Jurkat, Clone E6-1 (cell line): ENCODE measurements around the gene KCNIP4.

Source experiments
- DNase-seq: peaks from one replicate; pipeline ENCODE4 v3.0.0-alpha.2; 2011; ENCODE audit warnings: low read depth, low spot score
- H3K4me3 ChIP-seq: 2 replicates; pipeline ENCODE4 v1.5.1; 2011; ENCODE audit warnings: mild to moderate bottlenecking, low read length, control low read depth, moderate library complexity

The KCNIP4 gene

DNA sequence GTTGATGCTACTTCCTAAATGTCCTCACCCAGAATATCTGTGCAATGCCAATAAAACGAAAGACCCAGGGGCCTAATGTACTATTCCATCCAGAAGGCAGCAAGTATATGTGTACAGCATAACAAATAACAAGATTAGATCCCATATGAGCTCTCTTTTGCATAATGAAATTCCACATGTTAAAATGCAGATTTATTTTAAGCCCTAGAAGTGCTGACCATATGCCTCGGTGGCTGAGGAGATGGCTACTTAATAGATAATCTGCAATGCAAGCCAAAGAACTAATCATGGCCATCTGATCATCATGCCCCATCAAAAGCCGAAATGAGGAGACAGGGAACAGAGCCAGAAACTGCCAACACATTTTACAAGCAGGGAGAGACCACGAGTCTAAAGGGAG lies 293.5 kb downstream of the KCNIP4 start:
- no peak for DNase-seq
- no peak overlapping the region for H3K4me3 ChIP-seq

DNA sequence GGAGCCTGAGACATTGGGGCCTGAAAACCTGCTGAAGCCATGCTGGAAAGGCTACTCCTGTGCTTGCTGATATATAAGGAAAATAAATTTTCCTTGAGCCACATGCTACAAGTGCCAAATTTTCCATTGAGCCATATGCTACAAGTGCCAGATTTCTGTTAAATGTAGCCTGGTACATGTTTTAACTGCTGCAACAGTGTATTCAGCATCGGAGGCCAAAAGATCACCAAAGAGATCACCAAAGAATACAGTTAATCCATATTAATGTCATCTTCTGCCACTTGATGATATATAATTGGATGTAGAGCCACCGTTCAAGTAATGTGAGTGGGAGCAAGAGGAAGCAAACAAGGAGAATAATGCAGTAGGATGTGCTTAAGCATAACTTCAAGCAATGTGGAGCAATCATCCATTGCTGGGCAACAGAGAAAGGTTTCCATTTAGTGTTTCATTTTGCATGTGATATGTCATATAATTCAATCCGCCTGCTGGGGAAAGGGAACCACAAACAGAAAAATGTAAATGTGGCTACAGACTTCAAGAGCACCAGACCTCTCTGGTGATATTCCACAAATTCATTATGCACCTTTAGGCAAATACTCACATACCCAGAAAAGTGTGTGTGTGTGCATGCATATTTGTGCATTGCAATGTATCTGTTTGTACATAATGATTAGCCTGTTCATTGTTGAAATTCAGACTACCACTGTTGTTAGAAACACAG lies 295.9 kb downstream of the KCNIP4 start:
- no peak for DNase-seq
- no peak overlapping the region for H3K4me3 ChIP-seq

DNA sequence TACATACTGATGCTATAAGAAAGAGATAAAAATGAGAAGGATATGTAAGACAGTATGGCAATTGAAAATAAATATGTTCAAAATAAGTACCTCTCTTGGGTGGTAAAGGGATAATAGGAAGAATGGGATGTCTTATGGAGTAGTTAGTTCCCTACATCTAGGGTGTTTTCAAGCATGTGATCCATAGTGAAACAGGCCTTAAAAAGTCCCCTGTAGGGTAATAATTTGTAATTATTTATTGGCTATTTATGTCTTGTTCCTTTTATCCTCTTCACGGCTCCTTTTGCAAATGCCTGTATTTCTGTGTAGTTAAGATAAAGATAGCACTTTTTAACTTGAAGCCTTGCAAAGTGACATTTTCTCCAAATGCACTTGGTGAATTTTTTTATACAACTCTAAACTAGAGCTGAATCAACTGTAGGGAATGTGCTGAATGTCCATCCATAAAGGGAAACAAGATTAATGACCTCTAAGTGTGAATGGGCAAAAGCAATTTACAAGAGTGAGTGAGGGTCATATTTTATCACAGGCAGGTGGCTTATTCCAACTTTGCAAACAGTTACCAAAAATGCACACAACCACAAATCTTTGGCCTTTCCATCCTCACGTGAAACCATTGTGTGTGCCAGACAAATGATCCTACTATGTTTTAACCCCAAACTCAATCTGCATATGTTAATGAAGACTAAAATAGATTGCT lies 299.0 kb downstream of the KCNIP4 start:
- H3K4me3 ChIP-seq, result no peak overlapping the region
- no peak for DNase-seq

DNA sequence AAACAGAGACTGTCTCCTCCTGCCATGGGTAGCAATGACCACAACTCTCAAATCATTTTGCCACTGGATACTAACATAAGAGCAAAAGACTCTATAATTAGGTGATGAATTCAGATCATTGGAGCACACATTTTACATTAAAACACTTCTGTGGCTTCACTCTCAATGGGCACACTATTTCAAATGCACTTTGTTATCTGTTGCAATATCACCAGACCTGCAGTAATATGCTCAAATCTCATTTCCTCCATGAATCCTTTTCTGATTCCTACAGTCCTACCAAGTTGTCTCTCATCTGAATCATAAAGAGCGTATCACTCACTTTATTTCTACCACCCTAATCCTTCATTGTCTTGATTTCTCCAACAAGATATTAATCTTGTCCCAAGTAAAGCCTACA lies 302.8 kb downstream of the KCNIP4 start:
- H3K4me3 ChIP-seq, result no peak overlapping the region
- DNase-seq, result no peak

DNA sequence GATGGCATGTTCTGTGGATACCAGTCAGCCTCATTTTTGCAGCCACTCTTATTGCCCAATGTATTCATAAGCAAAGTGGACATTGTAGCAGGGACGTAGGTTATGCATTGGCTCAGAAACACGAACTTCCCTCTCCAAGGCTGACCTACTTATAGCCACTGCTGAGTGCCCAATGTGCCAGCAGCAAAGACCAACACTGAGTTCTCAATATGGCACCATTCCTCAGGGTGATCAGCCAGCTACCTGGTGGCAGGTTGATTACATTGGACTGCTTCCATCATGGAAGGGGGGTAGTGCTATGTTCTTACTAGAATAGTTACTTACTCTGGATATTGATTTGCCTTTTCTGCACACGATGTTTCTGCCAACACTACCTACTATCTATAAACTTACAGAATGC lies 306.9 kb downstream of the KCNIP4 start:
- DNase-seq, result no peak
- no peak overlapping the region for H3K4me3 ChIP-seq

DNA sequence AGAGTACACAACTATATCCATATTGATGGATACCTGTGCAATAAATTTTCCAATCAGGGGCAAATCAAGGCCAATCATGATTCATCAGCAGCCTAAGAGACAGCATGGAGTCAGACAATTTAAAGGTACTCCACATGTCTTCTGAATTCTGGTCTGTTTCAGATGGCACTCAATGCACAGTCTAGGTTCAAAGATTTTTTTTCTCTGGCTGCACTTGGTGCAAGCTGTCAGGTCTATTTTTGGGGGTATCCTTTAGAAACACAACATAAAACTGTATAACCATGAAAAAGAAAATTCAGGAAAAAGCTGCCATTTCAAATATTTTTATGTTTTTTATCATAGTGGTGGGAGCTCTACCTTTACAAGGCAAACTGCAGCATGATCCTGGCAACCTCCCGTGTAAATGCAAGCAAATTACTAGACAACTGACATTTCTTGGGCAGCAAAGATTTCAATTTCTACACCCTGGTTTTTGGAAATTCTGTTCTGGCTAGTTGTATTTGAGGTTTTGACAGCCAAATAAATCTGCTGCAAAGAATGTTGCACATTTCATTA lies 310.3 kb downstream of the KCNIP4 start:
- no peak for DNase-seq
- H3K4me3 ChIP-seq, result no peak overlapping the region

DNA sequence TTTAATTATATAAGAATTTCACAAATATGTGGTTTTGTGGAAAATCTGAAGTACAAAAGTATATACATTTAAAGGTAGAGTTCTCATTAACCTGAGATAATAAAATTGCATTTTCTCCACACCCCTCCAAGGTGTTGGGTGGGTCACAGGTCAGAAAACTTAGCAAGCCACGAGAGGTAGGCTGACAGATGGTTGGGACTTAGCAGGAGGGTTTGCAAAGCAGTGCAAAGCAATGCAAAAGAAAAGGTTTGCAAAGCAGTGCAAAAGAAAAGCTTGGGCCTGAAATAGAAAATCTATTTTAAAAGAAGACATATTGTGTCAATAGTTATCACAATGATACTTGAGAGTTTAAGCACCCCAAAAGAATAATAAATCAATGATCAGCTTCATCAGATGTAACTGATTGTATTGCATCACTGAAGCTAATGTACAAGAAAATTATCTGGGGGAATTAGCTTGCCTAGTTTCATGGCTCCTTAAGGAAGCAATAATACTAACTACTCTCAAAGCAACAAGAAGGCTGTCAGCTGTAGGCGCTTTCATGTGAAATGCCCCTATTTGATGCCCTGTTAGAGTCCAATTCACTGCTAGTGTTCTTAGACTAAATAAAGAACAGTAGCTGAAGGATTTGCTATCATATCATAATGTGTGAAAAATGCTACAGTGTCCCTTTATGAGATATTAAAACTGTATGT lies 319.5 kb downstream of the KCNIP4 start:
- DNase-seq, result no peak
- H3K4me3 ChIP-seq, result no peak overlapping the region

DNA sequence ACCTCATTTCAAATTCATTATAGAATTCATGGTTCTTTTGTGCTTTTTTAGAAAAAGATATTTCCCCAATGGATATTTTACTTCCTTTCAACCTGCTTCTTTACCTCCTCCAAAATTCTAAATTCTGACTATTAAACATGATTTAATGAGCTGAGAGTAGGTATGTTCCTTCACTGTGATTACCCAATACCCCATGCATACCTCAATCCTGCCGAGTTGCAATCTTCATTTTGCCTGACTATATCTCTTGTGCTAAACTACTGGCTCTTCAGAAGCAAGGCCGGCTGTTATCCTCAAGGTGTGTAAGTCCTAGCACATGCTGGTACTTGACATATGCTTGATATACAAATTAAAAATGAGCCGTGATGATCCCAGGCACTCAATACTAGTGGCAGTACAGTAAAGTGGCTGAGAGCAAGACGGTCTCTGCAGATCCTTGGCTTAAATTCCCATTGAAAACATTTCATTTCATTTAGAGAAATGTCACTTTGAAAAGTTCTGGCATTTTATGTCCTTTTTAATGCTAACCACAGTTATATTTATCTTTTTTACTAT lies 320.4 kb downstream of the KCNIP4 start:
- no peak overlapping the region for H3K4me3 ChIP-seq
- no peak for DNase-seq

DNA sequence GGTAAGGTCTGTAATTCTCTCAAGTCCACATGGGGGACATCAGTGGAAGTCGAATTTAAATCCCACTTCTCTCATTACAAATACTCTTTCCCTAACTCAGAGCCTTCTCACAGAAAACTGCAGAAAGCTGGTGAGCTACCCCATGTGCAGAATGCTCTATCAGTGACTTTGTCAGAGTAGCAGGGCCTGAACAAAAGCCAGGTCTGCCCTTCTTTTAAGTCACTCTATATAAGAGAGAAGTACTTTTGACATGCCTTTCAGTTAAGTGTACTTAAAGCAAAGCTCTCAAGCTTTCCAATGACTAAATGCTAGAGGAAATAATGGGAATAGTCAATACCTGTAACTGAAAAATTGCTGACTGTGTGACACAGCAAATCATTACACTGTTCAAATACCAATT lies 323.1 kb downstream of the KCNIP4 start:
- DNase-seq, result no peak
- H3K4me3 ChIP-seq, result no peak overlapping the region

DNA sequence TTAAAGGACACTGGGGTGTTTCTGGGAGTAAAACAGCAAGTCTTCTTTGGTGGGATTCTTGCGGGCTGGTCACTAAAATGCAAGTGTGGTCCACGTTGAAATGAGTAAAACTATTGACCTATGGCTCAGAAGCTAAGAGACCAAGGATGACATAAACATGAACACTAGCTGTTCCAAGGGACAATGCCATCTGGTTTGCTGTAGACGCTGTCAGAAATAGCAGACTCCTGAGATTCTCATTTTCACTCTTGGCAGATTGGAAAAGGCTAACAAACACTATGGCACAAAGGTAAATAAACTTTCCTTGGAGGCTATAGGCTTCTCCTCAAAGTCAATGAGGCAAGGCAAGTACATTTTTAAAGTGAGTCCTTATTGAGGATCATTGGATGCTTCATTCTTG lies 343.6 kb downstream of the KCNIP4 start:
- no peak for DNase-seq
- H3K4me3 ChIP-seq, result no peak overlapping the region

DNA sequence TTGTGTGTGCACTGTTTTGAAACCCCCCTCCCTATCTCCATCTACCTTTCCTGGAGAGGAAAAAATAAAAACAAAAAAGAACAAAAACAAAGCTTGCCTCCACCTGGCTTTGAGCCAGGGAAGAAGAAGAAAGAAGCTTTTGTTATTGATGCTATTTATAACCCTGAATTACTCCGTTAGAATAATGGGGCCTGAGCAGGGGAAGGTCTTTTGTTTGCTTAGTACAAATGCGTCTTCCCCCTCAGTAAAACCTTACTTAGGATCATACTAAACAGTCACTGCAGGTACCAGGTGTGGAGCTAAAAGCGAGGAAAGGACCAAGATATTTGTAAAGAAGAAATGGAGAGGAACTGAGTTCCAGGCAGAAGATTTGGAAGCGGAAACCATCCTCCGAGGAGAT lies 352.1 kb downstream of the KCNIP4 start:
- H3K4me3 ChIP-seq, result no peak overlapping the region
- no peak for DNase-seq

DNA sequence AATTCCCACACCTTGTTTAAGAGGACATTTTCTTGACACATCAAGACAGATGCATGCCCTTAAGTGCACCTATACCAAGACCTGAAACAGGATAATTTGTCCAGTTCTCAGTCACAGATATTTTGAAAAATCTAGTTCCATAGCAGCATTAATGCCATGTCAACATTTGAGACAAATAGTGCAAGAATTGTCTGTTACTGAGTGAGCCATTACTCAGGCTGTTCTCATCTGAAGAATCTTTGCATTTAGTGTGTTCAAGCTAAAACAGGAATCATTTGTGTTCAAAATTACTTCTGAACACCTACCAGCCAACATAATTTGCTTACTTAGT lies 354.9 kb downstream of the KCNIP4 start:
- no peak overlapping the region for H3K4me3 ChIP-seq
- no peak for DNase-seq

DNA sequence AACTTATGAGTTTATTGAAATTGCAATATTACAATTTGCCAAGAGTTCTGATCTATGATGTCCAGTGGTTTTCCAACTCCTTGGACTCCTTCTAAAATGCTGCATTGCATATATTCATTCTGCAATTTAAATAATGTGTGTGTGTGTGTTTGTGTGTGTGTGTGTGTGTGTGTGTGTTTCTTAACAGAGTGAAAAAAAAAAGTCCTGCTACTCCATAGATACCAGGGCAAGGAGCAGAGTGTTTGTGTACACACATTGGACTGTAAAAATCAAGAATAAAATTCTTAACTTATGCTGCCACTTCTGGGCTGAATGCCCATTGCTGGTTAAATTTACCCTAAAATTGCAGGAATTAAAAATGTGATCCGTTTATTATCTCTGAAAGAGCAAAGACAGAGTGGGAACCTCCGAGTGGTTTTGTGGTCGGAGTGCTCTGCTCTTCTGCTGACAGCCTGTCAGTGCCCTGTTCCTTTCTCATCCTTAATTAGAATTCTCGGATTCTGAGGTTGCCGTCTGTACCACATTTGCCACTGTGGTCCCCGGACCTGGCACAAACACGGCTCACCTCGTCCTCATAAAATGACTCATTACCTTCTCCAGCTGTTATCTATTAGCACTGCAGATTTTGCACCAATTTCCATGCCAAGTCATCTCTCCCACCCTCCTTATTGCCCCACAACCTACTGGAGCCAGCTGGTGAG lies 355.5 kb downstream of the KCNIP4 start:
- DNase-seq, result peak; percentile 4
- H3K4me3 ChIP-seq, result no peak overlapping the region

DNA sequence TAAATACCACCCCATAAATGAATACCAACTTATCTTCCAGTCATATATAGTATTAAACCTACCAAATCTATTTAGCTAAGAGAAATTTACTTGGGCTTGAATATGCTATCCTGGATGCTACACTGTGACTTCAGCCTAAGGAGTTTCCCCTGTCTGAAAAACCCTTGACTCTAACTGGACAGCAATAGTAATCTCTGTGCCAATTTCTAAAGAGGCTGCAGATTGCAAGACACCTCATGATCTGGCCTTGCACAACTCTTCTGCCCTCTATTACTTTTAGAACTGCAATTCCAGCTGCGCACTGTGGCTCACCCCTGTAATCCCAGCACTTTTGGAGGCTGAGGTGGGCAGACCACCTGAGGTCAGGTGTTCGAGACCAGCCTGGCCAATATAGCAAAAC lies 371.5 kb downstream of the KCNIP4 start:
- no peak overlapping the region for H3K4me3 ChIP-seq

DNA sequence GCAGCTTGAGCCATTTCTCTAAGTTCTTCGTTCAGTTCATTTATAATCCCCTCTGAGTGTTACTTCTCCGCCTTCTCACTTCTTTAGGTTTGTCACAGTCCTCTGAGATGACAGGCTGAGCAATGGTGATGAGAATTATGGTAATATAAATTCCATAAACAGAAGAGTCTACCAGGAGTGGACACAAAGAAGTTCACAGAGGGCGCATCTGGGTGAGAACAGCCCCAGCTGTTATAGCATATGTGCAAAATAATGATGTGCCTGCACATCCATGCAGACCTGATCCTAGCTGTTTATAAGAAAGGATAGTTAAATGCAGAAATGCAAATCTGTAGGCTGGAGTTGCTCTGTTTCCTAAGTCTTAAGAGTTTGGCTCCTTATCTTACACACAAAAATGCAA lies 377.5 kb downstream of the KCNIP4 start:
- DNase-seq, result no peak
- H3K4me3 ChIP-seq, result no peak overlapping the region

More for the DNA sequence above, 371.5 kb downstream of the KCNIP4 start:
- no peak for DNase-seq

DNA sequence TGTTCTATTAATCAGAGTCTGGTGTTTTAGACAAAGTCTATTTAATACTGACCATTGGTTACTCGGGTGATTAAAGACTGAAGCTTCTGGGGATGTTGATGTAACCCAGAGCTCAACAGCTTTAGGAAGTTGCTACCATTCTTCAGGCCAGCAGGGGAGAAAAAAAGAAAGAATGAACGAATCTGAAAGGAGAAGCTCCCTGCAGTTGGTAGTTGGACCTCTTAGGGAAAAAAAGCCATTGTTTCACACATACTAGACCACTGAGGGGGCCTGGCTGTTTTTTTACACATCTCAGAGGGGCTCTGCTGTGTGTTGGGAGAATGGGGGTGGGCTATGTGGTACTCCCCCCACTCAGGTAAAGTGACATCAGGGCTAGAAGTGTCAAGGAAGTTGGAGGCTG lies 378.9 kb downstream of the KCNIP4 start:
- H3K4me3 ChIP-seq, result no peak overlapping the region
- DNase-seq, result no peak

DNA sequence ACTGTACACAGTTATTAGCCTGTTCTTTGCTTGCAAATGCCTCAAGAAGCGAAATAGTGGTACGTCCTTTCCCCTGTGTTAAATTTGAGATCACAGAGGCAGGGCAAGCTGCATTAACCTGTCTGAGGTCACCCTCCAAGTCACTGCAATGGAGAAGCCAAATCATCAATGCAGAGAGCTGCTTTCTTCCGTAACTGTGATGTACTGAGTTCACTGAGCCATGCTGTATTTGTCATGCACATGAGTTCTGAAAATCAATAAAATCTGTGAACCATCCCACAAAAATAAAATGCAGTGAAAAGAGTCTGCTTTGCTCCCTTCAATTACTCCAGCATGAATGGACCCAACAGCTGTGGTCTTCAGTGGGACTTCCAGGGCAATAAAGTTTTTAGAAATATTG lies 393.5 kb downstream of the KCNIP4 start:
- H3K4me3 ChIP-seq, result no peak overlapping the region
- no peak for DNase-seq

DNA sequence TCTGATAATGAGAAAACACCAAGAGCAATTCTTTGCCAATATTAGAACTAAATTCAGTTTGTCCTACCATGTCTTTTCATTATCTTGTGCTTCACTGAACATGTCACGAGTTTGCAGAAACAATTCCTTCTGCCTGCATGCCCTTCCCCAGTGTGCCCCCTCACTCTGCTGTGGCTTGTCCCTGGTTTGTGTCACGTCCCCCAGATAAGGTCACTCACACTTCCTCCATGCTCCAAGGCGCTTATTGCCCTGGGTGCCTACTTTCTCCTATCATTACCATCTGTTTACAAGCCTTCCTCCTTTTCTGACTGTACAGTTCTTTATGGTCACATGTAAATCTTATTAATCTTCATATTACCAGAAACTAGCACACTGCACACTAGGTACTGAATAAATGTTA lies 394.1 kb downstream of the KCNIP4 start:
- H3K4me3 ChIP-seq, result no peak overlapping the region
- no peak for DNase-seq

DNA sequence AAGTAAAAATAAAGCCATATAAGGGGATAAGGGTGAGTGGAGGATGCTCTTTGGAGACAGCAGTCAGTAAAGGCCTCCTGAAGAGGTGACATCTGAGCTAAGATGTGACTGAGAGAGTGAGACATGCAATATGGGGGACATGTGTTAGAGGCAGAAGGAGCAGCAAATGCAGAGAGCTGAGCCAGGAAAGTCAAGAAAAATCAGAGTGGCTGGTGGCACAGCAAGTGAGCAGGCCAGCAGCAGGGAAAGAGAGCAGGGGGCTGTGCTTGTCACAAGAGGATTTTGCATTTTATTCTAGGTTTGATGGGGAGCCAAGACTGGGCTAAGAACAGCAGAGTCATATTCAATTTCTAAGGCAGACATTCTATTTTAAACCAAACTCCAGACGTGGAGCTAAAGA lies 394.5 kb downstream of the KCNIP4 start:
- H3K4me3 ChIP-seq, result no peak overlapping the region
- no peak for DNase-seq
